ENCODE measurements around the gene C3orf49. TPM values are rescaled to one million over a fixed set of nuclear protein-coding genes. Genes with fewer than 3 reads are reported as not detected.

C3orf49 gene
- total and polyA plus RNA-seq, 12 donors, result not detected

- Histone ChIP-seq H3K9me3 (replicated peaks in 1 of 3) (no peaks in the 10 kb centered on the region), H3K27ac (no peak overlapping the region), H3K27me3 (no peaks in the 10 kb centered on the region), H3K36me3 (replicated peaks in 1 of 2) (no peaks in the 10 kb centered on the region), H3K4me3 (no peak overlapping the region), H3K4me1 (replicated peaks in 1 of 2) (peaks cover 7 to 15% of the 10 kb centered on the region in 2 donors)
- DNase-seq, result no peak
- intact Hi-C loops (cut with DNase I), result no loop called here
- TF ChIP-seq POLR2A (IDR thresholded peaks at IDR 0.05) (no peak), CTCF (IDR thresholded peaks at IDR 0.05) (no peak)
- WGBS, 4 donors, result 86 to 92% (median 92%) methylated on average over 5 of the region's 5 CpGs
Observed at GRCh38 chr3:63861306-63861705, 42.2 kb downstream of the C3orf49 start.

- intact Hi-C loops (cut with DNase I), result no loop called here
- DNase-seq, result no peak
- 19 to 25% (median 24%) methylated on average over 5 of the region's 5 CpGs for WGBS, 4 donors
Observed at GRCh38 chr3:63862804-63863149, 43.7 kb downstream of the C3orf49 start.

DNA sequence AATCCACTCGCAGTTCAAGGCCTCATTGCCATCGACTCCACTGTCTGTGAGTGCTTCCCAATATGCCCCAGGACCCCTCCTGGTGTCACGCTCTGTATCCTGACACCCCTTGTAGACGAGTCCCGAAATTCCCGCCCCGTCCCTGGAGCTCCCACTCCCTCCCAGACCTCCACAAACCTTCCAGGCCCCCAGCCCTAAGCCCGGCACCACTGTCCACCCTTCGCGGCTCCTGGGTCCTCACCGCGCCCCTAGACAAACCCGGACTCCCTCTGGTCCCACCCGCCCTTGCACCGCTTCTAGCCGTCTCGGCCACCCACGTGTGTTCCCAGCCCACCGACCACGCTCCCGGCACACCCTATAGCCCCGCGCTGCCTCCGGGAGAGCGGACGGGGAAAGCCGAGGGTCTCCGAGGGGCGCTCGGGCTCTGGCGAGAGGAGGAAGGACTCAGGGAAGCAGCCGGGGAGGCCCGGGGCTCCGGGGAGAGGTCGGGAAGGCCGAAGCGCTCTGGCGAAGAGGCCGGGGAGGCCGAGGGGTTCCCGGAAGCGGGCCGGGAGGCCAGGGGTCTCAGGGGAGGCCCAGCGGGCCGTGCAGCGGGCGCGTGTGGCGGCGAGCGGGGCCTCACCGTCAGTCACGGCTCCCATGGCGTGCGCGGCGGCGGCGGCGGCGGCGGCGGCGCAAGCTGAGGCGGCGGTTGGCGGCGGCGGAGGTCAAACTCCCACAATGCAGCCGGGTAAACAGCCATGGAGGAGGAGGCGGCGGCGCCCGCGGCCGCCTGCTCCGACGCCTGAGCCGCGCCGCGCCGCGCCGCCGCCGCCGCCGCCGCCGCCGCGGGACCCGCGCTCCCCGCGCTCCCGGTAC, 44.3 kb downstream of the C3orf49 start, which contains the start of the genes ATXN7 and THOC7:
Gene ATXN7, plus strand, starts transcription at position 718 of the 858 bp plus-strand sequence. CDS start 48,732 bp downstream, outside the sequence.
Gene THOC7, minus strand, starts transcription at position 656 of the 858 bp plus-strand sequence. Its CDS starts 15 bp downstream, at position 641.
- Histone ChIP-seq H3K9me3 (replicated peaks in 1 of 3) (no peaks in the 10 kb centered on the region), H3K4me1 (replicated peaks in 1 of 2) (peaks cover 7 to 15% of the 10 kb centered on the region in 2 donors), H3K36me3 (replicated peaks in 1 of 2) (no peaks in the 10 kb centered on the region), H3K27me3 (no peaks in the 10 kb centered on the region), H3K27ac (peak within 1 kb of the TSS; percentile 26 to 96 (median 88)), H3K4me3 (peak within 1 kb of the TSS; percentile 79 to 99 (median 98))
- intact Hi-C loops (cut with DNase I), result loop anchor here in 1 of 2 donors (2.0 kb wide), 1 partner anchor 45 kb away; no protein-coding TSS in a partner anchor
- DNase-seq, result peak; percentile 59 to 79 (median 67)
- TF ChIP-seq CTCF (IDR thresholded peaks at IDR 0.05) (no peak), POLR2A (IDR thresholded peaks at IDR 0.05) (peak in 1 of 2 donors; percentile 58)
- 0 to 1% (median 0%) methylated on average over 26 to 98 of the region's 98 CpGs for WGBS, 4 donors

More at GRCh38 chr3:63862804-63863149, 43.7 kb downstream of the C3orf49 start:
- no peak for TF ChIP-seq POLR2A (IDR thresholded peaks at IDR 0.05)
- TF ChIP-seq CTCF (IDR thresholded peaks at IDR 0.05), result no peak
- Histone ChIP-seq H3K36me3 (replicated peaks in 1 of 2) (no peaks in the 10 kb centered on the region), H3K27me3 (no peaks in the 10 kb centered on the region), H3K27ac (peak overlapping the region in 2 of 5 donors; percentile 88 to 91), H3K4me1 (replicated peaks in 1 of 2) (peaks cover 7 to 15% of the 10 kb centered on the region in 2 donors), H3K4me3 (peak overlapping the region in 3 of 4 donors; percentile 79 to 99 (median 99)), H3K9me3 (replicated peaks in 1 of 3) (no peaks in the 10 kb centered on the region)

Data from adrenal gland (tissue), 12 donors.